ENCODE data around the gene CERCAM.

DNA sequence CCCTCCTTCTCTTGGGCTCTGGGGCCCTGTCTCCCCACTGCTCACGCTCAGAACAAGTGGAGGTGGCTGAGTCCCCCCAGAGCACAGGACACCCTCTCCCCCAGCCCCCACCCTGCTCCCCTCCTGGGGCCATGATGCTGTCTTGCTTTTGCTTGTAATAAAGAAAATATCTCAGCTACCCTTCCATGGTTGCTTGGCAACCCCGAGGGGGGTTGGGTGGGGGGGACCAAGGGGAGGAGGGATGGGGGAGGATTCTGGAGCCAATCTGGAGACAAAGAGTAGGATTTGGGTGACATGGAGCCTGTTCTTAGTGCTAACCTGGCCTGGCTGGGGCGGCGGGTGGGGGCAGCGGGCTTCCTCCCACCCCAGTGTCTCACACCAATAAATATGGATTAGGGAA, 16.1 kb upstream of the CERCAM start:
- TF ChIP-seq, protein P1, sequence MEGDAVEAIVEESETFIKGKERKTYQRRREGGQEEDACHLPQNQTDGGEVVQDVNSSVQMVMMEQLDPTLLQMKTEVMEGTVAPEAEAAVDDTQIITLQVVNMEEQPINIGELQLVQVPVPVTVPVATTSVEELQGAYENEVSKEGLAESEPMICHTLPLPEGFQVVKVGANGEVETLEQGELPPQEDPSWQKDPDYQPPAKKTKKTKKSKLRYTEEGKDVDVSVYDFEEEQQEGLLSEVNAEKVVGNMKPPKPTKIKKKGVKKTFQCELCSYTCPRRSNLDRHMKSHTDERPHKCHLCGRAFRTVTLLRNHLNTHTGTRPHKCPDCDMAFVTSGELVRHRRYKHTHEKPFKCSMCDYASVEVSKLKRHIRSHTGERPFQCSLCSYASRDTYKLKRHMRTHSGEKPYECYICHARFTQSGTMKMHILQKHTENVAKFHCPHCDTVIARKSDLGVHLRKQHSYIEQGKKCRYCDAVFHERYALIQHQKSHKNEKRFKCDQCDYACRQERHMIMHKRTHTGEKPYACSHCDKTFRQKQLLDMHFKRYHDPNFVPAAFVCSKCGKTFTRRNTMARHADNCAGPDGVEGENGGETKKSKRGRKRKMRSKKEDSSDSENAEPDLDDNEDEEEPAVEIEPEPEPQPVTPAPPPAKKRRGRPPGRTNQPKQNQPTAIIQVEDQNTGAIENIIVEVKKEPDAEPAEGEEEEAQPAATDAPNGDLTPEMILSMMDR (IDR thresholded peaks at IDR 0.05), result no peak
- TF ChIP-seq POLR2AphosphoS5 (IDR thresholded peaks at IDR 0.05), result no peak
- TF ChIP-seq POLR2A (IDR thresholded peaks at IDR 0.05), result no peak

All from suprapubic skin (tissue), 4 donors.